H1 (cell line): ENCODE data around the gene RGS8. TPM values are rescaled to one million over a fixed set of nuclear protein-coding genes. Genes with fewer than 3 reads are reported as not detected.

Source experiments
- CTCF ChIA-PET: fragments of 300-600 bp; sonication (Branson Sonifier 250); formaldehyde crosslinking; loops from one replicate; lab custom pipeline; 2021; ENCODE audit not compliant: partially characterized antibody; lab: Charles Lee
- POLR2A ChIA-PET: fragments of 300-600 bp; sonication (Branson Sonifier 250); formaldehyde crosslinking; loops from one replicate; lab custom pipeline; 2021; ENCODE audit warnings: inconsistent platforms; ENCODE audit not compliant: partially characterized antibody; lab: Charles Lee
- DNase-seq, 2 experiments: peaks; one replicate each; pipeline versions ENCODE4 v3.0.0 to v3.0.0-alpha.2; 2010 to 2022; ENCODE audit warnings: low spot score in 2 of 2, low read depth in 1 of 2, mixed read lengths in 1 of 2
- FAIRE-seq: peaks from 2 replicates; lab custom pipeline; 2011; peaks lifted over from hg19 to GRCh38; lab: Jason Lieb, UNC
- H2AFZ ChIP-seq: 2 replicates; pipeline ENCODE4 v1.8.1; 2012; ENCODE audit warnings: low read length, inconsistent platforms
- H2AK5ac ChIP-seq: 2 replicates; pipeline ENCODE4 v1.6.1; 2013; ENCODE audit warnings: low read depth, low read length
- H2BK120ac ChIP-seq: replicated peaks from 2 replicates; pipeline ENCODE3; 2013; ENCODE audit warnings: low read depth, low read length, inconsistent platforms
- H2BK12ac ChIP-seq: 2 replicates; pipeline ENCODE4 v1.6.1; 2013; ENCODE audit warnings: low read depth, low read length
- H2BK15ac ChIP-seq: 2 replicates; pipeline ENCODE4 v1.6.1; 2013; ENCODE audit warnings: low read length
- H2BK20ac ChIP-seq: 2 replicates; pipeline ENCODE4 v1.6.1; 2013; ENCODE audit warnings: low read length
- H2BK5ac ChIP-seq: 2 replicates; pipeline ENCODE4 v1.6.1; 2013; ENCODE audit warnings: low read depth, low read length
- H3K14ac ChIP-seq: 2 replicates; pipeline ENCODE4 v1.6.1; 2013; ENCODE audit warnings: inconsistent platforms; ENCODE audit not compliant: insufficient read length
- H3K18ac ChIP-seq: 2 replicates; pipeline ENCODE4 v1.6.1; 2013; ENCODE audit warnings: low read length; ENCODE audit errors: extremely low read depth
- H3K23ac ChIP-seq: 2 replicates; pipeline ENCODE4 v1.6.1; 2013; ENCODE audit warnings: inconsistent platforms; ENCODE audit not compliant: insufficient read length
- H3K23me2 ChIP-seq: 2 replicates; pipeline ENCODE4 v1.6.1; 2013; ENCODE audit warnings: low read depth, low read length
- H3K27ac ChIP-seq: 2 replicates; pipeline ENCODE4 v1.6.1; 2011; ENCODE audit warnings: low read depth, low read length, inconsistent platforms
- H3K27me3 ChIP-seq, 4 experiments: replicated peaks in 1 of 4; 1 replicate in 1 of 4; 2 replicates in 3 of 4; pipeline versions ENCODE4 v1.6.1 to v1.8.1; 2011 to 2013; ENCODE audit warnings: low read length in 3 of 4, mild to moderate bottlenecking in 3 of 4, inconsistent platforms in 2 of 4, mixed read lengths in 2 of 4, moderate library complexity in 1 of 4; ENCODE audit not compliant: control insufficient read depth in 3 of 4, insufficient read depth in 3 of 4; ENCODE audit errors: extremely low read depth in 1 of 4
- H3K36me3 ChIP-seq, 4 experiments: 2 replicates each; pipeline versions ENCODE4 v1.6.1 to v1.8.1; 2011 to 2013; ENCODE audit warnings: mild to moderate bottlenecking in 4 of 4, low read length in 3 of 4, moderate library complexity in 2 of 4, control low read depth in 1 of 4, inconsistent platforms in 1 of 4; ENCODE audit not compliant: insufficient read depth in 4 of 4, control insufficient read depth in 2 of 4
- H3K4ac ChIP-seq: replicated peaks from 2 replicates; pipeline ENCODE3; 2013; ENCODE audit warnings: low read length, low read depth, mixed read lengths, inconsistent platforms; ENCODE audit not compliant: insufficient read length
- H3K4me1 ChIP-seq, 4 experiments: replicated peaks in 1 of 4; 1 replicate in 1 of 4; 2 replicates in 3 of 4; pipeline versions ENCODE4 v1.6.1 to v1.8.1; 2011 to 2013; ENCODE audit warnings: low read length in 3 of 4, inconsistent platforms in 2 of 4, mixed read lengths in 1 of 4; ENCODE audit not compliant: insufficient read depth in 4 of 4, control insufficient read depth in 3 of 4
- H3K4me2 ChIP-seq, 2 experiments: 2 replicates each; pipeline versions ENCODE4 v1.6.1 to v1.8.1; 2011 to 2013; ENCODE audit warnings: low read depth in 2 of 2, low read length in 2 of 2, control low read depth in 1 of 2, inconsistent platforms in 1 of 2, mild to moderate bottlenecking in 1 of 2; ENCODE audit not compliant: insufficient read depth in 1 of 2
- H3K4me3 ChIP-seq, 4 experiments: fragments of 200-600, 300-600 bp in 1 of 4; sonication (generic), shearing (Covaris generic), sonication (Bioruptor Twin) in 1 of 4; 2 replicates each; pipeline versions ENCODE4 v1.5.1 to v1.8.1; 2011 to 2016; ENCODE audit warnings: low read length in 4 of 4, low read depth in 3 of 4, control low read depth in 2 of 4, inconsistent platforms in 2 of 4, mild to moderate bottlenecking in 2 of 4, mixed read lengths in 1 of 4, moderate library complexity in 1 of 4; ENCODE audit not compliant: insufficient read depth in 2 of 4; ENCODE audit errors: extremely low read depth in 1 of 4
- H3K56ac ChIP-seq: replicated peaks from 2 replicates; pipeline ENCODE3; 2013; ENCODE audit warnings: low read depth, mild to moderate bottlenecking, mixed read lengths, low read length, inconsistent platforms; ENCODE audit not compliant: insufficient read length
- H3K79me1 ChIP-seq: 2 replicates; pipeline ENCODE4 v1.6.1; 2013; ENCODE audit warnings: low read depth, low read length, control low read depth
- H3K79me2 ChIP-seq, 2 experiments: 2 replicates each; pipeline versions ENCODE4 v1.6.1 to v1.8.1; 2012 to 2013; ENCODE audit warnings: low read length in 2 of 2, mild to moderate bottlenecking in 2 of 2, inconsistent platforms in 1 of 2; ENCODE audit not compliant: insufficient read depth in 2 of 2, control insufficient read depth in 1 of 2
- H3K9ac ChIP-seq, 4 experiments: replicated peaks in 1 of 4; 1 replicate in 1 of 4; 2 replicates in 3 of 4; pipeline versions ENCODE4 v1.6.1 to v1.8.1; 2011 to 2013; ENCODE audit warnings: low read depth in 3 of 4, low read length in 3 of 4, control low read depth in 2 of 4, mild to moderate bottlenecking in 2 of 4, moderate library complexity in 2 of 4, inconsistent platforms in 1 of 4; ENCODE audit errors: extremely low read depth in 1 of 4
- H3K9me3 ChIP-seq, 2 experiments: 2 replicates each; pipeline versions ENCODE4 v1.6.1 to v1.8.1; 2012 to 2013; ENCODE audit warnings: mild to moderate bottlenecking in 2 of 2, moderate library complexity in 2 of 2, control low read depth in 1 of 2, inconsistent platforms in 1 of 2, low read depth in 1 of 2, low read length in 1 of 2, mixed read lengths in 1 of 2; ENCODE audit not compliant: insufficient read depth in 2 of 2
- H4K20me1 ChIP-seq, 2 experiments: replicated peaks in 1 of 2; 2 replicates each; pipeline versions ENCODE3 to v1.8.1; 2011 to 2013; ENCODE audit warnings: inconsistent platforms in 2 of 2, low read length in 2 of 2, mild to moderate bottlenecking in 1 of 2; ENCODE audit not compliant: insufficient read depth in 2 of 2, control insufficient read depth in 1 of 2
- H4K5ac ChIP-seq: 2 replicates; pipeline ENCODE4 v1.6.1; 2013; ENCODE audit warnings: low read length, low read depth, mixed read lengths, inconsistent platforms; ENCODE audit not compliant: insufficient read length
- H4K8ac ChIP-seq: 2 replicates; pipeline ENCODE4 v1.8.0; 2013; ENCODE audit warnings: mild to moderate bottlenecking, moderate library complexity, low read length, inconsistent platforms; ENCODE audit not compliant: insufficient read depth; ENCODE audit errors: extremely low read depth
- H4K91ac ChIP-seq: replicated peaks from 2 replicates; pipeline ENCODE3; 2013; ENCODE audit warnings: low read length, mixed read lengths, inconsistent platforms; ENCODE audit not compliant: insufficient read length
- CHD1 ChIP-seq: IDR thresholded peaks from 2 replicates; pipeline ENCODE4 v1.6.1; 2012; ENCODE audit warnings: low read depth, low read length, improper control_type of control experiment
- SIN3A ChIP-seq, 2 experiments: IDR thresholded peaks in 1 of 2; conservative IDR thresholded peaks in 1 of 2; 2 replicates each; pipeline ENCODE4 v1.6.1; 2011 to 2012; ENCODE audit warnings: low read length in 2 of 2, improper control_type of control experiment in 1 of 2, low read depth in 1 of 2, mild to moderate bottlenecking in 1 of 2
- SIX5 ChIP-seq: IDR thresholded peaks from 2 replicates; pipeline ENCODE4 v1.6.1; 2011; ENCODE audit warnings: mild to moderate bottlenecking, low read depth, low read length
- WGBS, 2 experiments: shearing (Covaris generic) in 1 of 2; methylation state at CpG; one replicate each; pipeline versions ENCODE4 v1.1.6 to v1.1.7; 2013 to 2015; ENCODE audit warnings: low lambda C conversion rate in 2 of 2, mixed read lengths in 2 of 2, inconsistent platforms in 1 of 2, low coverage in 1 of 2, missing lambda C conversion rate in 1 of 2; ENCODE audit not compliant: insufficient replicate concordance in 2 of 2, insufficient coverage in 1 of 2, insufficient read length in 1 of 2; ENCODE audit errors: extremely low coverage in 1 of 2, missing lambda C conversion rate in 1 of 2; 5-methylcytosine and 5-hydroxymethylcytosine counted together
- polyA plus RNA-seq, 7 experiments: library from polyadenylated mRNA; depleted of rRNA in 3 of 7; stranded (reverse) in 5 of 7; unstranded in 2 of 7; fragments of >200 nt in 5 of 7; fragments of 200-250 nt in 2 of 7; gene quantifications; 1 replicate in 5 of 7; 2 replicates in 1 of 7; 4 replicates in 1 of 7; pipeline versions ENCODE4 v1.2.1 to v1.2.3, GENCODE V29; 2011 to 2013; ENCODE audit warnings: missing spikeins in 2 of 7, mixed read lengths in 2 of 7
- total RNA-seq: library from RNA; stranded (reverse); fragmentation: NEBNext Ultra II Directional; extraction: Animal tissue kit (Norgen Biotek cat#: 25700); gene quantifications from 2 replicates; pipeline ENCODE4 v1.2.1, GENCODE V29; 2021
- TF ChIP-seq, protein P1 (sequence below): IDR thresholded peaks from 2 replicates; pipeline ENCODE4 v1.6.1; 2012; ENCODE audit warnings: low read length, inconsistent platforms

RGS8 gene
- total and polyA plus RNA-seq, 2 of the 8 experiments (the other 6 are each of a cell fraction or from before 2014, with no cell fraction given) = 0.13 to 0.23 TPM

DNA sequence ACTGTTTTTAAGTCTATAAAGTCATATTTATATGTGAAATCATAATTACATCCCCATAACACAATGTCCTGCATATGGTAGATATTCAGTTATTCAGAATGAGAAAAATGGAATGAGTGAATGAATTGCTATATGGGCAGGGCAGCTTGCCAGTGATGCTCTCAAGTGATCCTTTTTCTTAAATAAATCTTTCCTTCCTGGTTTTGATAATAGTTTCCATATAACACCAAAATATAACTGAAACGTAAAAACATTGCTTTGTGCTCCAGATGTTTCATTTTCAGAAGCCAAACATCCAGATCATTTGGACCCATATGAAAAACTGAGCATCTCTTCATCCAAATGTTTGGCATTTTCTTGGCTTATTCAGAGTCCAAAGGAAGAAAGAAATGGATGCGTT is 30.2 kb upstream of the RGS8 start:
- Histone ChIP-seq H2BK15ac (no peak overlapping the region), H3K4me1 (peaks cover 0 to 3% (median 0%) of the 10 kb centered on the region in 4 experiments; a peak in 1 of 7 replicates), H3K79me1 (no peaks in the 10 kb centered on the region), H4K91ac (no peak overlapping the region), H3K18ac (no peak overlapping the region), H3K4me3 (no peak overlapping the region), H3K56ac (no peak overlapping the region), H3K4ac (no peak overlapping the region), H3K23me2 (no peaks in the 10 kb centered on the region), H2BK120ac (no peak overlapping the region), H2BK20ac (no peak overlapping the region), H4K20me1 (no peaks in the 10 kb centered on the region), H4K8ac (no peak overlapping the region), H2AK5ac (no peak overlapping the region), H3K79me2 (no peaks in the 10 kb centered on the region), H3K23ac (no peak overlapping the region), H2AFZ (no peak overlapping the region), H3K27me3 (no peaks in the 10 kb centered on the region), H3K9ac (no peak overlapping the region), H3K36me3 (no peaks in the 10 kb centered on the region), H2BK12ac (no peak overlapping the region), H3K4me2 (no peak overlapping the region), H3K9me3 (no peaks in the 10 kb centered on the region), H2BK5ac (no peak overlapping the region), H3K14ac (no peak overlapping the region), H3K27ac (no peak overlapping the region), H4K5ac (no peak overlapping the region)
- TF ChIP-seq SIX5 = no peak
- TF ChIP-seq, protein P1, sequence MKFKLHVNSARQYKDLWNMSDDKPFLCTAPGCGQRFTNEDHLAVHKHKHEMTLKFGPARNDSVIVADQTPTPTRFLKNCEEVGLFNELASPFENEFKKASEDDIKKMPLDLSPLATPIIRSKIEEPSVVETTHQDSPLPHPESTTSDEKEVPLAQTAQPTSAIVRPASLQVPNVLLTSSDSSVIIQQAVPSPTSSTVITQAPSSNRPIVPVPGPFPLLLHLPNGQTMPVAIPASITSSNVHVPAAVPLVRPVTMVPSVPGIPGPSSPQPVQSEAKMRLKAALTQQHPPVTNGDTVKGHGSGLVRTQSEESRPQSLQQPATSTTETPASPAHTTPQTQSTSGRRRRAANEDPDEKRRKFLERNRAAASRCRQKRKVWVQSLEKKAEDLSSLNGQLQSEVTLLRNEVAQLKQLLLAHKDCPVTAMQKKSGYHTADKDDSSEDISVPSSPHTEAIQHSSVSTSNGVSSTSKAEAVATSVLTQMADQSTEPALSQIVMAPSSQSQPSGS = no peak
- no peak for TF ChIP-seq CHD1
- no peak for TF ChIP-seq SIN3A (conservative IDR thresholded peaks at IDR 0.05 in 1 of 2, IDR thresholded peaks at IDR 0.05 in 1 of 2; ENCODE audit: low read depth in 1 of 2, low read length in 2 of 2)
- DNase-seq = no peak
- ChIA-PET CTCF (interaction anchor here (0.6 to 1.1 kb wide), 2 partner anchors 8 to 11 kb away, joined by 3 read pairs; no protein-coding TSS in a partner anchor), POLR2A (no interaction called here)
- 88% methylated on average over 2 of the region's 2 CpGs; no CpG with 5 or more reads in 1 of the 2 experiments for WGBS, 2 experiments
- FAIRE-seq = no peak
